NCI-H1048 (cell line): ENCODE measurements around the gene USP48.
"Not testable (repeated sequence)": the region's sequence is repeated elsewhere in the genome, so short reads cannot be mapped to it uniquely, and the experiment has no call there.

Experiments
- DNase-seq: peaks from one replicate; lab custom pipeline; 2025; lab: John Stamatoyannopoulos, UW

The USP48 gene

DNA sequence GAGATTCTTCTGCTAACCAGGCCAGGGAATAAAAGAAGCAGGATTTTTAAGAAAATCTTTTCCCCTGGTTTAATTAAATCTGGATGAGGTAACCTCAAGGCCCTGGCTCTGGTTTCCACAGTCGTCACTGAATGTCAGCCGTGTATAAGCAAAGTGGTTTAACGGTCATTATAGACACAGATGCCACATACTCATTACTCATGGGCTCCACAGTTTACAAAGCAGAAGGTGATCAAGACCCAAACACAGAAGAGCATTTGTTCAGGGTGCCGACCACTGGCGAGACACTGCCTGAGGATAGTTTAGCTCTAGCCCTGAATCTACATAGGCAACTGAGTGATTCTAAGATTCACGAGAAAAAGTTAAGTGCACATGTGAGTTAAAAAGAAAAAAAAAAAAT is 86.0 kb downstream of the USP48 start:
- no peak for DNase-seq

DNA sequence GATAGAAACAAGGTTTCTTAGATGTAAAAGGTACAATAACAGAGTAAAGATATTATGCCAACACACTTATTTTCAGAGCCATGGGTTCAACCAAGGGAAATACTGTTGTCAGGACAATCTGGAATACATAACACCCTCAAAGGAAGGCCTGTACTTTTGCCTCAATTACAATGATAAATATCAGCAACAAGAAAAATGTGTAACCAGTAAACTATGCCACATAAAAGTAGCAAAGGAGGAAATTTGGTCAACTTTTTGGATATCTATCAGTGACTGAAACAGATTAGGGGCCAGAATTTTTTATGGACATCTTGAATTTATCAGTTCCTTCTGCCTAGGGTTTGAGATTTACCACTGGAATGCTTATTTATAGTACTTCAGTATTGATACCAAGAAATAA is 89.2 kb downstream of the USP48 start:
- DNase-seq, result no peak

DNA sequence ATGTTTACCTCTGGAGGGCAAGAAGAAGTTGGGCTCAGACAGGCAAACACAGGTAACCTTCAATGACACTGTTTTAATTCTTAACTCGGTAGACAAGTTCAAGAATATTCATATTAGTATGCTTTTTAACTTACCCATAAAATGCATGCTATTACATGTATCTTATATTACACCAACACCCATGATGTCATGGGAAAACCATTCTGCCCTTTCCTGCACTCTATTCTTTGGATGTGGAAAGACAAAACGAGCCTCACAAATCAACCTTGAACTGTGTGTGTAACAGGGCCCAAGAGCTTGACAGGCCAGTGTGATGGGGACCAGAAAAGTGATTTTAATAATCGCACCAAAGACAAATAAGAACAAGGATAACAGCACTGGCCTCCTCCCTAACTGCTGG is 91.2 kb downstream of the USP48 start:
- no peak for DNase-seq

- DNase-seq, result no peak
These were observed 93.1 kb downstream of the USP48 start for GRCh38 chr1:21689661-21690372.

DNA sequence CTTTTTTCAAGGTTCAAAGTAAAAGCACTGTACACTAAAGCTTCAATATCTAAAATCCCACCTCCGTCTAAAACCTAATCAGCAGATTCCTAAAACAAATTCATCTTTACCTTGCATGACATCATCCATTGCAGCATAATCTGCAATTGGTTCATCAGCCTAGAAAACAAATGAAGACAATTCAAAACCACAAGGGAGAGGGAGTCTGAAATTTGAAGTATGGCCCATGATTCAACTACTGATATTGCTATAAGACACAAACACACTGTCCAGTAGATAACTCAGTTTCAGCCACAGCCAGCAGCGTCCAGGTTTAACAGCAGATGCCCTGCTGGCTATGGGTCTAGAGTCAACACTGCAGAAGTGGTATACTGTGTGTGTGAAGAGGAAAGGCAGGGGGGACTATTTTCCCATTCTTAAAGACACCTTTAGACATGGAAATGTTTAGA is 95.8 kb downstream of the USP48 start:
- no peak for DNase-seq

DNA sequence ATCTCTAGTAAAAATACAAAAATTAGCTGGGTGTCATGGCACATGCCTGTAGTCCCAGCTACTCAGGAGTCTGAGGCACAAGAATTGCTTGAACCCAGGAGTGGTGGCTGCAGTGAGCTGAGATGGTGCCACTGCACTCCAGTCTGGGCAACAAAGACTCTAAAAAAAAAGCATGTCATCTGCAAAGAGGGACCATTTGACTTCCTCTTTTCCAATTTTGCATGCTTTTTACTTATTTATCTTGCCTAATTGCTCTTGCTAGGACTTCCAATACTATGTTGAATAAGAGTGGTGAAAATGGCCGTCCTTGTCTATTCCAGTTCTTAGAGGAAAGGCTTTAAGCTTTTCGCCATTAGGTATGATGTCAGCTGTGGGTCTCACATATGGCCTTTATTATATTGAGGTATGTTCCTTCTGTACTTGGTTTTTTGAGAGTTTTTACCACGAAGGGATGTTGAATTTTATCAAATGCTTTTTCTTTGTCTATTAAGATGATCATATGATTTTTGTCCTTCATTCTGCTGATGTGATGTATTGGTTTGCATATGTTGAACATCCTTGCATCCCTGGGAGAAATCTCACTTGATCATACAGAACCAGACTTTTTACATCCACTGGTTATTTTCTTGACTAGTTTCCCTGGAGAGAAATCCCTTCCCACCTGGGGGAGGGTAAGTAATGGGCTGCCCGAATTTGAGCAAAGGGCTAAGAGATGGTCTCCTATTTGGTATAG is 96.8 kb downstream of the USP48 start:
- DNase-seq, result no peak

GRCh38 chr1:21681426-21681825 is 101.5 kb downstream of the USP48 start:
- DNase-seq, result no peak

GRCh38 chr1:21680918-21681317 is 102.0 kb downstream of the USP48 start:
- DNase-seq, result no peak

GRCh38 chr1:21680381-21680780 is 102.6 kb downstream of the USP48 start:
- DNase-seq, result no peak

GRCh38 chr1:21677168-21677567 is 105.8 kb downstream of the USP48 start:
- DNase-seq, result no peak

GRCh38 chr1:21674957-21675356 is 108.0 kb downstream of the USP48 start:
- no peak for DNase-seq

GRCh38 chr1:21673853-21674252 is 109.1 kb downstream of the USP48 start:
- not testable (repeated sequence) for DNase-seq

DNA sequence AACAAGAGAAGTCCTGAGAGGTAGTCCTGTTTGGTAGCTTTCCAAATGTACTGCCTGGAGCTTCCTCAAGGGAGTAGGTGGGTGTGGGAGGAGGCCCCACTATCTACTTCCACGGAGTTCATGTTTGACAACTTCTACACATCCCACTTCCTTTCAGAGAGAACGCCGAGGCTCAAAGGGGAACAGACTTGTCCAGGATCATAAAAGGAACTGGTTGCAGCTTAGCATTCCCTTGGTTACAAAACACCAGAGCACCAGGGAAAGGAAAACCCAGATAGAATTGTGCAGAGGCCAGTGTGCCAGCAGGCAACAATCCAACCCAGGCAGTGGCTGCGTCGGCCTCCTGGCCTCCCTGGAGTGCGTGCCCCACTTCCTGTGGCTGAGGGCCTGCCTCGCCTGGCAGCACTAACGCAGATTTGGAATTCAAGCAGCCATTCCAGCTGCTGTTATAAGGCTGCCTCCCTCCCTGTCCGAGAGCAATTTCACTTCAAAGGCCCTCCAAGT is 109.6 kb downstream of the USP48 start:
- DNase-seq, result no peak

DNA sequence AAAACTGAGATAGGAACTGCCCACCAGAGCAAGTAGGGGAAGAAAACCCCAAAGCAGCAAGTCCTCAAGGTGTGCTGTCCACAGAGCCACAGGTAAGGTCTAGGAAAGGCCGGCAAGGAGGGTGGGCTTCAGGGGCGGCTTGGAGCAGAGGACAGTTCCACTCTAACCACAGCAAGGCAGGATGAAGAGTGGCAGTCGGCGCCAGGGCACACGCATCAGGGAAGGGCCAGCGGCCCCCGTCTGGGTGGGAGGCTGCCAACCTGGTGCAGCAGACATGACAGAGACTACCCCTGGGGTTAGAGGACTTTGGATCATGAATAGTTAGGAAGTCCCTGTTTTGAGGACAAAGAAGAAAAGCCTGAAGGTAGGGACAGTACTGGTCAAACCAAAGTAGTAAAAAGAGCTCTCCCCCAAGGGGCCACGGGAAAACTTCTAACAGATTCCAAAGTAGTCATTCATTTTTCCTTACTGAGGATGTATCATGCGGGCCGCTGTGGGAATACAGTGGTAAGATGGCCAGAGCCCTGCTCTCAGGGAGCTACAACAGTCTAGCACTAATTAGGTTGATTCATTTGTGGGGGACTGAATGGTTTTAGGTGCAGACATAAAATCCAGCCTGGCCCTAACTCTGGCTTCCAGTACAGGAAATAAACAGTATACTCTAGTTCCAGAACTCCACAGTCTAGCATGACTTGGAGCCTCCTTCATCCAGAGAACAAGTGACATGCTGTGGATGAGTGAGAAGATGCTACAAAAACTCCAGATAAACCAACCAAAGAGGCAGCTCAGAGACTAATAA is 110.3 kb downstream of the USP48 start:
- no peak for DNase-seq

DNA sequence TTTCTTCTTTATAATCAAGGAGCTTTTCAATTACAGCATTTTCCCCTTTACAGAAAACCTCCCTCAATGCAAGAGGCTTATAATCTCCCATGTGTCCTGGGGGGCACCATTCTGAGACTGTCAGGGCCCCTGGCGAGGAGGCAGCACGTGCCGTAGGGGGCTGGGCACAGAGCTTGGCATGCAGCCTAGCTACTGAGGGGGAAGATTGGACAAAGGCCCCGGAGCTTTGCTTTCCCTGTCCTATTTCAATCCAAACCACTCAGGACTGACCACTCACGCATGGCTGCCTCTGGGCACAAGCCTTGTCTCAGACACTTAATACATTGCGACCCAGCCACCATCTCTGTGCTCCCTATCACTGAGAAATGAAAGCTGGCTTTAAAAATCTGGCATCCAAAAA is 111.0 kb downstream of the USP48 start:
- DNase-seq, result no peak

DNA sequence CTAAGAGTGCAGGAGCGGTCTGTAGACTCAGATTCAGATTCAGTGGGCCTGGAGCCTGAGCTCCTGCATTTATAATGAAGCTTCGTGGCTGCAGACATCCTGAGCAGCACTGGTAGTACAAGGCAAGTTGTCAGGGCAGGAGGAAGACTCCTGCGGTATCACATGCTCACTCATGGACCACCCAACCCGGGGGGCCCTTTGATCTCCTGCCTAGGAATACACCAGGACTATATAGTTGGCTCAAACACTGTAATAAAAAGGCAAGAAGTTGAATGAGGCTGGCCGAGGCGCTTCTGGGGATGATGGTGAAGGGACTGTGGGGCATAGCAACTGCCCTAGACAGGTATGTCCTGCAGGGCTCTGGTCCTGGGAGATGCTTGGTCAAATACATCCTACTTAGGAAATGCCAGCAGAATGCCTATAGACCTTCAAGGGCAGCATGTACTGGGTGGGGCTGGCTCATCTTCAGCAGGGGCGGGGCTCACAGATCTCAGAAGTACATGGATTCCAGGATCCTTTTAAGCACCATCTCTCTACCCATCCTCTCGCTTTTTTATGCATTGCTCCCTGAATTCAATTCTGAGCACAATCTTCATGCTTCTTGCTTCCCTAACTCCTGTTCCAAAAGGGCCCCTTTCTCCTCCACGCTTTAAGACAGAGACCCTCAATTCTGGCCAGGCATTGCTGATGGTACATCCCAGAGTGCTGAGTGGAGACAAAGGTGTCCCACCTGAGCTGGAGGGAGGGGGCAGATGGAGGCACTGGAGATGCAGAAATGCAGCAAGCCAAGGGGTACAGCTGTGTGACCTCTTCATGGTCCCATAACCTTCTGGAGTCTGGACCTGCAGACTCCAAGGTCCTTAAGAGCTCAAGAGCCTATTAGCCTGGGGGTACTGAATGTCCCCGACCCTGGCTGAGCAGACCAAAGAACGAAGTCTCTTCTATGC is 111.7 kb downstream of the USP48 start:
- DNase-seq, result no peak

- no peak for DNase-seq
These were observed 112.7 kb downstream of the USP48 start for GRCh38 chr1:21670059-21670881.

DNA sequence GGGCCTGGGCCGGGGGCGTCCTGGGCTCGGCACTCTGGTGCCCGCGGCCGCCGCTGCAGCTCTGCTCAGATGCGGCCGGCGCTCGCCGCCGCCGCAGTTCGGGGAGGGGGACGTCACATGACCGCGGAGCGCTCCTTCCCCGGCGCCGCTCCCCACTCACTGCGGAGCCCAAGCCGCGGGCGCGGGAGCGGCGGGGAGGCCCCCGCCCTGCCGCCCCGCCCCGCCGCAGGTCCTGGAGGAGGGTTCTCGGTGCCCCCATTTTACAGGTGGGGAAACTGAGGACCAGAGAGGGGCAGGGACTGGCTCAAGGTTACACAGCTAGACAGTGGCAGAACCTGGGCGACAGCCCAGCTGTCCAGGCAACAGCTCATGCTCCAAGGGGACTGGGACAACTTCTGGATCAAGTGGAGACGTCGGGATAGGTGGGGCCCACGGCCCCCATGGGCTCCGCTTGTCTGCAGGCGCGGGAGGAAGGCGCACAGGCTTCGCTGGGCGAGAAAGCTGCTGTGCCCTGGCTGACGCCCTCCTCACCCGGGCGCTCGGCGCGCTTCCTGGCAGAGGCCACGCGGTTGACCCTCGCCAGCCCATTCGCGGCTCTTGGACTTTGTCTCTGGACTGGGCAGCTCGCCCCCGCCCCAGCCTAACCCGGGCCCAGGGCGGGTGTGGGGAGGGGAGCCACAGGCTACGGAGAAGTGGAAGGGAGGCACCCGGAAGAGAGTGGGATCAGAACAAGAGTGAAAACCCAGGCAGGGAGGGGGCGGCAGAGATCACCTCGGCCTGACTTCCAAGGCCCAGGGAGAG is 113.5 kb downstream of the USP48 start, which contains the start of gene RAP1GAP:
Gene RAP1GAP, minus strand, starts transcription at position 100 of the 801 bp plus-strand sequence. CDS start 49,325 bp downstream, outside the sequence.
- no peak for DNase-seq

DNA sequence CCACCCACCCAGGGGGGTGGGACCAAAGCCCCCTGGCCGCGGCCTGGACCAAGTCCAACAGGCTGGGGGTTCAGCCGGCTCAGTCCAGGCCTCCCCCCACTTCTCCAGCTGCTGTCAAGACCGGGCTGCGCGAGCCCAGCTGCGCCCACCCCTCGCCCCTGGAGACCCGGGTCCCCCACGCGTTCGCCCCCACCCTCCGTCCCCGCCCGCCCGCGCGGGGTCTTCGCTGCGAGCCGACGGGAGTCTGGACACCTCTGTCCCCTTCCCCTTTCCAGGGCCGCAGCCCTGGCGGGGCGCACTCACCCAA is 114.0 kb downstream of the USP48 start:
- no peak for DNase-seq
